ENCODE measurements around the gene INSL3.

DNA sequence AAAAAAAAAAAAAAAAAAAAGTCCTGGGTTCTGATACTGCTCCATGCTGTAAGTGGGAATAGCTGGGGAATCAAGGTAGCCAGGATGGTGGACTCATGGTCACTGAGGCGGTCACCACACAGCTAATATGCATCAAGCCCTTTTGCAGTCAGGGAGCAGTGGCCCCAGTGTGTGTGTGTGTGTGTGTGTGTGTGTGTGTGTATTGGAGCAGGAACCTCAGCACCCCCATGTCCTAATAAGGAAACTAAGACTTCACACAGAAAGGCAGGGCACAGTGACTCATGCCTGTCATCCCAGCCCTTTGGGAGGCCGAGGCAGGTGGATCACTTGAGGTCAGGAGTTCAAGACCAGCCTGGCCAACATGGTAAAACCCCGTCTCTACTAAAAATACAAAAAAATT is 14.4 kb downstream of the INSL3 start:
- TF ChIP-seq, protein P1, sequence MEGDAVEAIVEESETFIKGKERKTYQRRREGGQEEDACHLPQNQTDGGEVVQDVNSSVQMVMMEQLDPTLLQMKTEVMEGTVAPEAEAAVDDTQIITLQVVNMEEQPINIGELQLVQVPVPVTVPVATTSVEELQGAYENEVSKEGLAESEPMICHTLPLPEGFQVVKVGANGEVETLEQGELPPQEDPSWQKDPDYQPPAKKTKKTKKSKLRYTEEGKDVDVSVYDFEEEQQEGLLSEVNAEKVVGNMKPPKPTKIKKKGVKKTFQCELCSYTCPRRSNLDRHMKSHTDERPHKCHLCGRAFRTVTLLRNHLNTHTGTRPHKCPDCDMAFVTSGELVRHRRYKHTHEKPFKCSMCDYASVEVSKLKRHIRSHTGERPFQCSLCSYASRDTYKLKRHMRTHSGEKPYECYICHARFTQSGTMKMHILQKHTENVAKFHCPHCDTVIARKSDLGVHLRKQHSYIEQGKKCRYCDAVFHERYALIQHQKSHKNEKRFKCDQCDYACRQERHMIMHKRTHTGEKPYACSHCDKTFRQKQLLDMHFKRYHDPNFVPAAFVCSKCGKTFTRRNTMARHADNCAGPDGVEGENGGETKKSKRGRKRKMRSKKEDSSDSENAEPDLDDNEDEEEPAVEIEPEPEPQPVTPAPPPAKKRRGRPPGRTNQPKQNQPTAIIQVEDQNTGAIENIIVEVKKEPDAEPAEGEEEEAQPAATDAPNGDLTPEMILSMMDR (IDR thresholded peaks at IDR 0.05; ENCODE audit: poor library complexity, severe bottlenecking), result no peak
- TF ChIP-seq EZH2 (IDR thresholded peaks at IDR 0.05; ENCODE audit: borderline replicate concordance, insufficient read depth, low read length, poor library complexity, severe bottlenecking) (no peak), POLR2AphosphoS5 (IDR thresholded peaks at IDR 0.05) (no peak), RAD21 (conservative IDR thresholded peaks at IDR 0.05) (no peak), SMC3 (conservative IDR thresholded peaks at IDR 0.05; ENCODE audit: poor library complexity) (no peak), EP300 (conservative IDR thresholded peaks at IDR 0.05; ENCODE audit: poor library complexity, severe bottlenecking) (no peak)
